Activated naive CD4-positive, alpha-beta T cell treated with anti-CD3 and anti-CD28 coated beads, Interleukin-2, amount 10 ng/mL, durations not matched to agents 5 hours and 36 hours (primary cell): ENCODE measurements around the gene NQO2. TPM values are rescaled to one million over a fixed set of nuclear protein-coding genes. Genes with fewer than 3 reads are reported as not detected.

ENCODE experiments used
- total RNA-seq, 2 experiments: library from RNA; stranded (reverse); gene quantifications; one replicate each; pipeline ENCODE4 v1.2.3, GENCODE V29; 2021

The NQO2 gene
- total RNA-seq = 10 to 100 TPM; 18.0 to 18.9 TPM

GRCh38 chr6:2999618-3000557 lies at the start of gene NQO2:
NQO2 (plus strand) TSS chr6:2999894; CDS start chr6:3006553, 6,659 bp downstream.

DNA sequence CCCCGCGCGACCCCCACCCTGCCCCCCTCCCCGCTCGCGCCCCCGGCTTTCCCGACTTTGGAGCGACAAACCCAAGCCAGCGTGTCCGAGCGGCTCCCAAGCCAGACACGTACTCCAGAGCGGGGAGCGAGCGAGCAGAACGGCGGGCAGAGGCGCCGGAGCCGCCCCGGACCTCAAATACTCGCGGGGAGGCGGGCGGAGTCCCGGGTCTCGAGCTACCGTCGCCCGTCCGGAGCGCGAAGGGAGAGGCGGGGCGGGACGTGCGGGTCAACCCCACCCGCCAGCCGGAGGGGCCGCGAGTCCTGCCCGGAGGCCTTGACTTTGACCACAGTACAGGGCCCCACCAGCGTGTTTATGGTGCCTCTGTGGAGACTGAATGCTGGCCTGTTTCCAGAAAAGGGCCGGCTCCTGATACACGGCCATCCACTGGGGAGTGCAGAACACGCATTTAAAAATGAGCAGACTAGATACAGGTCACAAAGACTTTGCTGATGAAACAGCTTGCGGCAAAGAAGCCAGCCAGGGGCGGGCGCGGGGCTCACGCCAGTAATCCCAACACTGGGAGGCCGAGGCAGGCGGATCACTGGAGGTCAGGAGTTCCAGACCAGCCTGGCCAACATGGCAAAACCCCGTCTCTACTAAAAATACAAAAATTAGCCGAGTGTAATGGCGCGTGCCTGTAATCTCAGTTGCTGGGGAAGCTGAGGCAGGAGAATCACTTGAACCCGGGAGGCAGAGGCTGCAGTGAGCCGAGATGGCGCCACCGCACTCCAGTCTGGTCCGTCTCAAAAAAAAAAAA lies 28.1 kb upstream of the NQO2 start, which contains the start of gene SERPINB6:
Gene SERPINB6 (minus strand): TSS at position 148 of the 799 bp plus-strand sequence. CDS start 12,235 bp downstream, outside the sequence.

DNA sequence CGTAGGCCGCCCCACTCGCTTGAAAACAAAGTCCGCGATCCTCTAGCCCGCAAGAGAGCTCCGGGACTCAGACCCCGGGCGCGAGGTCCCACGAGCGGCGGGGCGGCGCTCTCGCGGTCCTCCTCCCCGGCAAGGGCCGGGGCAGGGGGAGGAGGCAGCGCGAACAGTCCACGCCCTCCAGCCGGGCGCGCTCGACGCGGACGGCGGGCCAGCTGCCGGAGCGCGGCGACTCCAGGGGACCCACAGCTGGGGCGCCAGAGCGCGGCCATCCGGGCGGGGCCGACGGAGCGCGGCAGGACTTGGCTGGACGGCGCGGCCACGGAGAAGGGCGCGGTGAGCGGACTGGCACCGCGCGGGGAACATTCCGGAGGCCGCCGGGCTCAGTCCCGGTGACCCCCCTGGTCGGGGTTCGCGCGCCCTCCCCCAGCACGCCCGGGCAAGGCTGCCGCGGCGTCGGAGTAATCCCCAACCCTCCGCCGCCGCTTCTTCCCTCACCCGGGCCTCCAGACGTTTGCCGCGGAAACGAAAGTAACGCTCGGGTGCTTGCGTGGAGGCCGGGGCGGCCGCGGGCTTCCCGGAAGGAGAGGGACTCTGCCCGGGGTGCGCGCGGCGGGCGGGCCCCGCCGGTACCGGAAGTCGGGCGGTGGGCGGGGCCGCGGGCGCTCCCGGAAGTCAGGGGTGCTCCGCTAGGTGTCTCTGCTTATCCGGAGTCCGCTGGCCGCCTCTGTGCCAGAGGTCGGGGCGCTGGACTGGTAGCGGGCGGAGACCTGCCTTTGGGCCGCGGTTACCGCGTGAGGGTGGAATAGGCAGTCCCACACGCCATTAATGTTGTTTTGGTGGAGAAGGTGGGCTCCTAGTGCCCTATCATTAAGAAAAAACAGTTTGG lies 68.9 kb downstream of the NQO2 start, which contains the start of gene RIPK1:
Gene RIPK1 (plus strand): TSS at position 166 of the 886 bp plus-strand sequence. CDS start 8,330 bp downstream, outside the sequence.

Other genes with a start within 250 kb of the NQO2 start
- gene MYLK4, start 249.0 kb upstream of the NQO2 start, total RNA-seq = under 1 TPM; 0.20 to 0.26 TPM
- gene WRNIP1, start 234.5 kb upstream of the NQO2 start, total RNA-seq = 10 to 100 TPM; 38.3 to 39.7 TPM
- 10 to 100 TPM; 64.2 to 66.0 TPM for gene SERPINB1, start 158.0 kb upstream of the NQO2 start, total RNA-seq
- 10 to 100 TPM; 47.1 to 48.3 TPM for gene SERPINB9, start 96.6 kb upstream of the NQO2 start, total RNA-seq
- gene SERPINB6, start 28.3 kb upstream of the NQO2 start, total RNA-seq = 10 to 100 TPM; 17.6 to 19.0 TPM
- gene RIPK1, start 68.6 kb downstream of the NQO2 start, total RNA-seq = 10 to 100 TPM; 27.6 to 29.0 TPM
- gene BPHL, start 118.8 kb downstream of the NQO2 start, total RNA-seq = 1 to 10 TPM; 7.8 to 8.1 TPM
- gene TUBB2A, start 157.7 kb downstream of the NQO2 start, total RNA-seq = 1 to 10 TPM; 1.3 to 1.9 TPM
- gene TUBB2B, start 227.8 kb downstream of the NQO2 start, total RNA-seq = not detected